SW480 (cell line): Measurements from ENCODE around the gene EGFR.

ENCODE experiments used
- DNase-seq: peaks from one replicate; pipeline ENCODE4 v3.0.0-alpha.2; 2016; ENCODE audit warnings: low spot score

Gene EGFR

GRCh38 chr7:55018361-55019190, at the start of gene EGFR:
Gene EGFR, plus strand, starts transcription at chr7:55019017. Its CDS starts 261 bp downstream, at chr7:55019278.
- peak; percentile 73 for DNase-seq

GRCh38 chr7:54969208-54969967, 49.4 kb upstream of the EGFR start:
- DNase-seq = no peak

GRCh38 chr7:54972733-54973294, 46.0 kb upstream of the EGFR start:
- no peak for DNase-seq

- DNase-seq = no peak
Measured at GRCh38 chr7:54978364-54979116, 40.3 kb upstream of the EGFR start.

- no peak for DNase-seq
Measured at GRCh38 chr7:54980521-54980920, 38.3 kb upstream of the EGFR start.

- DNase-seq = no peak
Measured at GRCh38 chr7:54981913-54982312, 36.9 kb upstream of the EGFR start.

GRCh38 chr7:54985426-54986330, 33.1 kb upstream of the EGFR start:
- DNase-seq = no peak

GRCh38 chr7:54986716-54987115, 32.1 kb upstream of the EGFR start:
- DNase-seq = no peak

GRCh38 chr7:54987772-54988171, 31.0 kb upstream of the EGFR start:
- no peak for DNase-seq

GRCh38 chr7:54988516-54988915, 30.3 kb upstream of the EGFR start:
- no peak for DNase-seq

GRCh38 chr7:54989453-54990225, 29.2 kb upstream of the EGFR start:
- DNase-seq = no peak

- no peak for DNase-seq
Measured at GRCh38 chr7:54991341-54991740, 27.5 kb upstream of the EGFR start.

- DNase-seq = no peak
Measured at GRCh38 chr7:54992871-54993475, 25.8 kb upstream of the EGFR start.

- DNase-seq = no peak
Measured at GRCh38 chr7:54995166-54995565, 23.7 kb upstream of the EGFR start.

GRCh38 chr7:54995610-54996363, 23.0 kb upstream of the EGFR start:
- DNase-seq = peak; percentile 91

- peak; percentile 14 for DNase-seq
Measured at GRCh38 chr7:54996391-54996790, 22.4 kb upstream of the EGFR start.

- no peak for DNase-seq
Measured at GRCh38 chr7:55004579-55004978, 14.2 kb upstream of the EGFR start.

GRCh38 chr7:55005241-55005851, 13.5 kb upstream of the EGFR start:
- DNase-seq = no peak

- DNase-seq = no peak
Measured at GRCh38 chr7:55006499-55006898, 12.3 kb upstream of the EGFR start.
